Ovary (tissue), 3 donors: ENCODE measurements around the gene SELENOF.

Experiments
- CTCF ChIP-seq, 3 donors: fragments of 450-650 bp in 2 of 3; fragments of 200-600 bp in 1 of 3; IDR thresholded peaks; one replicate each; pipeline versions ENCODE4 v1.5.1 to v1.8.0; 2016 to 2022; ENCODE audit warnings: antibody characterized with exemption in 3 of 3, mild to moderate bottlenecking in 1 of 3
- EP300 ChIP-seq: sonication (generic); formaldehyde crosslinking; IDR thresholded peaks from one replicate; pipeline ENCODE4 v1.6.1; 2017; ENCODE audit warnings: antibody characterized with exemption
- POLR2A ChIP-seq: fragments of 450-650 bp; IDR thresholded peaks from one replicate; pipeline ENCODE4 v1.6.1; 2017; ENCODE audit warnings: antibody characterized with exemption, mild to moderate bottlenecking, moderate library complexity
- donor health status: DM: no; HTN: no; CAD: no.

- TF ChIP-seq EP300 (no peak), POLR2A (no peak), CTCF (IDR thresholded peaks at IDR 0.05) (no peak)
These were observed 24.5 kb upstream of the SELENOF start for GRCh38 chr1:86938450-86938849.
